Prostate gland (tissue), 2 donors: ENCODE data around the gene MNAT1. TPM values are rescaled to one million over a fixed set of nuclear protein-coding genes. Genes with fewer than 3 reads are reported as not detected.

ENCODE experiments used
- DNase-seq: peaks from one replicate; pipeline ENCODE4 v3.0.0-alpha.2; 2019; ENCODE audit warnings: low spot score
- H3K27ac ChIP-seq, 2 donors: fragments of 200-600 bp; sonication (generic); 2 replicates each; pipeline ENCODE4 v1.5.1; 2017 to 2019
- H3K27me3 ChIP-seq: fragments of 200-600 bp; sonication (generic); replicated peaks from 2 replicates; pipeline ENCODE4 v1.5.1; 2019; ENCODE audit not compliant: insufficient read depth
- H3K36me3 ChIP-seq, 2 donors: fragments of 200-600 bp; sonication (generic); 1 replicate in 1 of 2; 2 replicates in 1 of 2; pipeline versions ENCODE4 v1.5.1 to v1.8.1; 2017 to 2019
- H3K4me1 ChIP-seq: fragments of 200-600 bp; sonication (generic); replicated peaks from 2 replicates; pipeline ENCODE4 v1.5.1; 2019
- H3K4me3 ChIP-seq, 2 donors: fragments of 200-600 bp; sonication (generic); 2 replicates each; pipeline ENCODE4 v1.5.1; 2017 to 2019
- H3K9me3 ChIP-seq: fragments of 200-600 bp; sonication (generic); 2 replicates; pipeline ENCODE4 v1.5.1; 2017
- CTCF ChIP-seq, 4 experiments: fragments of 200-600 bp in 2 of 4; fragments of 450-650 bp in 2 of 4; sonication (generic) in 2 of 4; IDR thresholded peaks; 1 replicate in 3 of 4; 2 replicates in 1 of 4; pipeline ENCODE4 v1.5.1; 2016 to 2019; ENCODE audit warnings: antibody characterized with exemption in 4 of 4, mild to moderate bottlenecking in 2 of 4, moderate library complexity in 2 of 4
- POLR2A ChIP-seq: fragments of 450-650 bp; IDR thresholded peaks from one replicate; pipeline ENCODE4 v1.6.1; 2016; ENCODE audit warnings: antibody characterized with exemption, mild to moderate bottlenecking
- POLR2AphosphoS5 ChIP-seq: sonication (generic); formaldehyde crosslinking; IDR thresholded peaks from one replicate; pipeline ENCODE4 v1.6.1; 2017; ENCODE audit warnings: antibody characterized with exemption
- whole genome bisulfite sequencing: methylation state at CpG from one replicate; pipeline ENCODE4 v1.1.5; 2018; 5-methylcytosine and 5-hydroxymethylcytosine counted together
- intact Hi-C: fragments of 100-400 bp; cut with DNase I; formaldehyde crosslinking; loops from one replicate; pipeline ENCODE4 v1.14.2; 2022
- total RNA-seq, 2 donors: library from RNA; depleted of rRNA; stranded (reverse); fragments of >200 nt; gene quantifications; one replicate each; pipeline ENCODE4 v1.1.0, GENCODE V29; 2016

The MNAT1 gene
- total RNA-seq, 2 donors from 2014 or later: 16.1 to 62.9 TPM

GRCh38 chr14:60905923-60906322 lies 171.4 kb downstream of the MNAT1 start:
- no peak overlapping the region for H3K27ac ChIP-seq
- no peaks in the 10 kb centered on the region for H3K36me3 ChIP-seq
- H3K4me3 ChIP-seq: no peak overlapping the region
- TF ChIP-seq POLR2A (no peak), POLR2AphosphoS5 (no peak), CTCF (IDR thresholded peaks at IDR 0.05) (no peak)
- no peaks in the 10 kb centered on the region for H3K9me3 ChIP-seq
- no peaks in the 10 kb centered on the region for H3K27me3 ChIP-seq
- intact Hi-C loops: no loop called here
- no peak for DNase-seq
- H3K4me1 ChIP-seq: no peaks in the 10 kb centered on the region

- Histone ChIP-seq H3K4me1 (no peaks in the 10 kb centered on the region), H3K27ac (no peak overlapping the region), H3K4me3 (no peak overlapping the region), H3K36me3 (no peaks in the 10 kb centered on the region), H3K27me3 (no peaks in the 10 kb centered on the region), H3K9me3 (no peaks in the 10 kb centered on the region)
- intact Hi-C loops: no loop called here
- no peak for DNase-seq
- WGBS: 87% methylated on average over 3 of the region's 3 CpGs
- TF ChIP-seq POLR2AphosphoS5 (no peak), POLR2A (no peak), CTCF (IDR thresholded peaks at IDR 0.05) (no peak)
Measured at GRCh38 chr14:60915781-60916180, 181.2 kb downstream of the MNAT1 start.

GRCh38 chr14:60922050-60922449 lies 187.5 kb downstream of the MNAT1 start:
- intact Hi-C loops: no loop called here
- DNase-seq: no peak
- no peaks in the 10 kb centered on the region for H3K9me3 ChIP-seq
- TF ChIP-seq POLR2AphosphoS5 (no peak), CTCF (IDR thresholded peaks at IDR 0.05) (no peak), POLR2A (no peak)
- H3K27me3 ChIP-seq: no peaks in the 10 kb centered on the region
- no peaks in the 10 kb centered on the region for H3K36me3 ChIP-seq
- no peaks in the 10 kb centered on the region for H3K4me1 ChIP-seq
- H3K4me3 ChIP-seq: no peak overlapping the region
- H3K27ac ChIP-seq: no peak overlapping the region
- WGBS: 85% methylated on average over 2 of the region's 2 CpGs

GRCh38 chr14:60925286-60925685 lies 190.7 kb downstream of the MNAT1 start:
- no peak for TF ChIP-seq CTCF (IDR thresholded peaks at IDR 0.05)
- no peak for TF ChIP-seq POLR2A
- TF ChIP-seq POLR2AphosphoS5: no peak
- Histone ChIP-seq H3K9me3 (no peaks in the 10 kb centered on the region), H3K36me3 (no peaks in the 10 kb centered on the region), H3K4me3 (no peak overlapping the region), H3K4me1 (no peaks in the 10 kb centered on the region), H3K27me3 (no peaks in the 10 kb centered on the region), H3K27ac (no peak overlapping the region)
- intact Hi-C loops: no loop called here
- 55% methylated on average over 1 of the region's 1 CpG for WGBS
- DNase-seq: no peak

GRCh38 chr14:60926002-60926401 lies 191.4 kb downstream of the MNAT1 start:
- intact Hi-C loops: no loop called here
- TF ChIP-seq POLR2AphosphoS5 (no peak), POLR2A (no peak), CTCF (IDR thresholded peaks at IDR 0.05) (no peak)
- no peaks in the 10 kb centered on the region for H3K9me3 ChIP-seq
- no peak for DNase-seq
- H3K27ac ChIP-seq: no peak overlapping the region
- no peak overlapping the region for H3K4me3 ChIP-seq
- H3K36me3 ChIP-seq: no peaks in the 10 kb centered on the region
- no peaks in the 10 kb centered on the region for H3K27me3 ChIP-seq
- no peaks in the 10 kb centered on the region for H3K4me1 ChIP-seq
- 97% methylated on average over 3 of the region's 3 CpGs for WGBS
